HEK293T (cell line): ENCODE measurements around the gene STIL.

Source experiments
- ARNT ChIP-seq: fragments of 450-650 bp; IDR thresholded peaks from 2 replicates; pipeline ENCODE4 v1.6.1; 2017; ENCODE audit warnings: mild to moderate bottlenecking
- BHLHE40 ChIP-seq: fragments of 450-650 bp; IDR thresholded peaks from 2 replicates; pipeline ENCODE4 v1.6.1; 2016; ENCODE audit warnings: mild to moderate bottlenecking, moderate library complexity, borderline replicate concordance
- ELF4 ChIP-seq: fragments of 450-650 bp; IDR thresholded peaks from 2 replicates; pipeline ENCODE4 v1.6.1; 2017; ENCODE audit warnings: antibody characterized with exemption
- FOXK2 ChIP-seq: fragments of 450-650 bp; IDR thresholded peaks from 2 replicates; pipeline ENCODE4 v1.6.1; 2016; ENCODE audit warnings: mild to moderate bottlenecking
- FOXM1 ChIP-seq: fragments of 450-650 bp; IDR thresholded peaks from 2 replicates; pipeline ENCODE4 v1.6.1; 2017; ENCODE audit warnings: mild to moderate bottlenecking, borderline replicate concordance
- HDGF ChIP-seq: fragments of 450-650 bp; IDR thresholded peaks from 2 replicates; pipeline ENCODE4 v1.6.1; 2017; ENCODE audit warnings: antibody characterized with exemption, borderline replicate concordance
- LEF1 ChIP-seq: fragments of 450-650 bp; IDR thresholded peaks from 2 replicates; pipeline ENCODE4 v1.6.1; 2017; ENCODE audit warnings: mild to moderate bottlenecking, borderline replicate concordance
- NFRKB ChIP-seq: fragments of 450-650 bp; IDR thresholded peaks from 2 replicates; pipeline ENCODE4 v1.6.1; 2016; ENCODE audit warnings: mild to moderate bottlenecking, moderate library complexity
- SP1 ChIP-seq: fragments of 450-650 bp; IDR thresholded peaks from 2 replicates; pipeline ENCODE4 v1.6.1; 2017
- SUZ12 ChIP-seq: fragments of 450-650 bp; IDR thresholded peaks from 2 replicates; pipeline ENCODE4 v1.6.1; 2016; ENCODE audit warnings: mild to moderate bottlenecking
- TARDBP ChIP-seq: fragments of 450-650 bp; IDR thresholded peaks from 2 replicates; pipeline ENCODE4 v1.6.1; 2016
- TF ChIP-seq, protein P1 (sequence below): fragments of 450-650 bp; IDR thresholded peaks from 2 replicates; pipeline ENCODE4 v1.6.1; 2016

DNA sequence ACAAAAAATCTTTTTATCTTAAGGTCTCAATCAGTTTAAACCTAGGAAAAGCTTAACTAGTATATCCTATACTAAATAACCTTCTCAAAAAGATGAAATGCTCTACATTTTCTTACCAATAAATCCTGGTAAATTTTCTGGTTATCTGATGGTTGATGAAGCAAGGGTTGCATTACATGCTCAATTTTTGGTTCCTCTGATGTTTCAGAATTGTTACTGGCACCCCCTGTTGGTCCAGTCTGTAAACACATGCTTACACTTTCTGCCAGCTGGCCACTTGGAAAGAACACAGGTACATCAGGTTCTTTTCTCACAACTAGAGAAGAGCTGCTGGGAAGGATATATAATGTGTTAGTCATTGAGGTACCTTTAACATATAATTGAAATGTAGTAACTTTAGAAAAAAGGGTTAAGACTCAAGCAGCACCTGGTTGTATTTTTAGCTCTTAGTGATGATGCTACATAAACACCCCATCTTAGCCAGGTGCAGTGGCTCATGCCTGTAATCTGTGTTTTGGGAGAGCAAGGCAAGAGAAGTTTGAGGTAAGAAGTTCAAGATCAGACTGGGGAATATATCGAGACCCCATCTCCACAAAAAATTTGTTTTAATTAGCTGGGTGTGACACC, 51.0 kb downstream of the STIL start:
- TF ChIP-seq HDGF (no peak), SUZ12 (no peak), ELF4 (no peak), NFRKB (no peak), ARNT (no peak), SP1 (no peak), TARDBP (no peak), BHLHE40 (no peak), FOXK2 (no peak), FOXM1 (no peak), LEF1 (no peak)
- TF ChIP-seq, protein P1, sequence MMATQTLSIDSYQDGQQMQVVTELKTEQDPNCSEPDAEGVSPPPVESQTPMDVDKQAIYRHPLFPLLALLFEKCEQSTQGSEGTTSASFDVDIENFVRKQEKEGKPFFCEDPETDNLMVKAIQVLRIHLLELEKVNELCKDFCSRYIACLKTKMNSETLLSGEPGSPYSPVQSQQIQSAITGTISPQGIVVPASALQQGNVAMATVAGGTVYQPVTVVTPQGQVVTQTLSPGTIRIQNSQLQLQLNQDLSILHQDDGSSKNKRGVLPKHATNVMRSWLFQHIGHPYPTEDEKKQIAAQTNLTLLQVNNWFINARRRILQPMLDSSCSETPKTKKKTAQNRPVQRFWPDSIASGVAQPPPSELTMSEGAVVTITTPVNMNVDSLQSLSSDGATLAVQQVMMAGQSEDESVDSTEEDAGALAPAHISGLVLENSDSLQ = no peak
